Keratinocyte (primary cell): ENCODE data around the gene FAM72C.
"Not testable (repeated sequence)": the region's sequence is repeated elsewhere in the genome, so short reads cannot be mapped to it uniquely, and the experiment has no call there.

Source experiments
- EZH2 ChIP-seq: IDR thresholded peaks from one replicate; pipeline ENCODE4 v1.6.1; 2012; ENCODE audit warnings: inconsistent platforms, mild to moderate bottlenecking, low read length, moderate library complexity
- TF ChIP-seq, protein P1 (sequence below), 3 experiments: IDR thresholded peaks in 1 of 3; conservative IDR thresholded peaks in 1 of 3; optimal IDR thresholded peaks in 1 of 3; 2 replicates in 2 of 3; 3 replicates in 1 of 3; pipeline versions ENCODE3 to v1.5.1; 2011; ENCODE audit warnings: low read length in 3 of 3, mild to moderate bottlenecking in 3 of 3, moderate library complexity in 2 of 3, control low read depth in 1 of 3, inconsistent platforms in 1 of 3; ENCODE audit not compliant: insufficient read depth in 2 of 3; ENCODE audit errors: extremely low read depth in 1 of 3

DNA sequence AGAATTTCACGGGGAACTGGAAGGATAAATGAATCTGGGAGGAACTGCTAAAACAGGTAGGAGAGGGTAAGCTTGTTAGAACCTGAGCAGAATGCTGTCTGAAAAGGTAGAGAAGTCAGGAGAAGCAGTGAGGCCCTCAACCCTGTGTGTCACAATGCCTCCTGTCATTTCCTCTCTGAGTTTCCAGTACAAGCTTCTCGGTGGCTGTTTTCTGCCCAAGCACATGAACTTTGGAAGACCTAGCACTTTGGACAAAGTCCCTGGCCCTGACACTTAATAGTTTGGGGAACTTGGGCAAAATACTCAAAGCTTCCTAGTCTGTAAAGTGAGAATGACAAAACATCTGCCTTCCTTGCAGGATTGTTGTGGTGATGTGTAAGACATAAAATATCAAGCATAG is 52.7 kb downstream of the FAM72C start:
- not testable (repeated sequence) for TF ChIP-seq EZH2
- TF ChIP-seq, protein P1, sequence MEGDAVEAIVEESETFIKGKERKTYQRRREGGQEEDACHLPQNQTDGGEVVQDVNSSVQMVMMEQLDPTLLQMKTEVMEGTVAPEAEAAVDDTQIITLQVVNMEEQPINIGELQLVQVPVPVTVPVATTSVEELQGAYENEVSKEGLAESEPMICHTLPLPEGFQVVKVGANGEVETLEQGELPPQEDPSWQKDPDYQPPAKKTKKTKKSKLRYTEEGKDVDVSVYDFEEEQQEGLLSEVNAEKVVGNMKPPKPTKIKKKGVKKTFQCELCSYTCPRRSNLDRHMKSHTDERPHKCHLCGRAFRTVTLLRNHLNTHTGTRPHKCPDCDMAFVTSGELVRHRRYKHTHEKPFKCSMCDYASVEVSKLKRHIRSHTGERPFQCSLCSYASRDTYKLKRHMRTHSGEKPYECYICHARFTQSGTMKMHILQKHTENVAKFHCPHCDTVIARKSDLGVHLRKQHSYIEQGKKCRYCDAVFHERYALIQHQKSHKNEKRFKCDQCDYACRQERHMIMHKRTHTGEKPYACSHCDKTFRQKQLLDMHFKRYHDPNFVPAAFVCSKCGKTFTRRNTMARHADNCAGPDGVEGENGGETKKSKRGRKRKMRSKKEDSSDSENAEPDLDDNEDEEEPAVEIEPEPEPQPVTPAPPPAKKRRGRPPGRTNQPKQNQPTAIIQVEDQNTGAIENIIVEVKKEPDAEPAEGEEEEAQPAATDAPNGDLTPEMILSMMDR (optimal IDR thresholded peaks at IDR 0.05 in 1 of 3, IDR thresholded peaks at IDR 0.05 in 1 of 3, conservative IDR thresholded peaks at IDR 0.05 in 1 of 3; ENCODE audit: extremely low read depth in 1 of 3, insufficient read depth in 2 of 3, low read length in 3 of 3): not testable (repeated sequence)
